Keratinocyte (primary cell): ENCODE data around the gene DSCAML1. TPM values are rescaled to one million over a fixed set of nuclear protein-coding genes. Genes with fewer than 3 reads are reported as not detected.

Experiments
- DNase-seq: peaks from one replicate; pipeline ENCODE4 v3.0.0-alpha.2; 2011; ENCODE audit warnings: low read depth, missing footprints, low spot score
- FAIRE-seq: peaks from 2 replicates; lab custom pipeline; 2011; peaks lifted over from hg19 to GRCh38; lab: Jason Lieb, UNC
- H2AFZ ChIP-seq: 2 replicates; pipeline ENCODE4 v1.6.0; 2012; ENCODE audit warnings: low read length, control low read depth, inconsistent platforms; ENCODE audit not compliant: control insufficient read depth
- H3K27ac ChIP-seq: 2 replicates; pipeline ENCODE4 v1.5.1; 2011; ENCODE audit warnings: low read length; ENCODE audit not compliant: control insufficient read depth, insufficient read depth
- H3K27me3 ChIP-seq: 3 replicates; pipeline ENCODE4 v1.6.0; 2011; ENCODE audit warnings: low read length; ENCODE audit not compliant: control insufficient read depth, insufficient read depth; ENCODE audit errors: extremely low read depth
- H3K36me3 ChIP-seq, 2 experiments: 2 replicates in 1 of 2; 3 replicates in 1 of 2; pipeline ENCODE4 v1.5.1; 2011; ENCODE audit warnings: low read length in 2 of 2, mild to moderate bottlenecking in 1 of 2; ENCODE audit not compliant: control insufficient read depth in 2 of 2, insufficient read depth in 2 of 2; ENCODE audit errors: extremely low read depth in 1 of 2
- H3K4me1 ChIP-seq: 3 replicates; pipeline ENCODE4 v1.5.1; 2011; ENCODE audit warnings: low read length; ENCODE audit not compliant: control insufficient read depth, insufficient read depth; ENCODE audit errors: extremely low read depth
- H3K4me2 ChIP-seq: 3 replicates; pipeline ENCODE4 v1.6.0; 2011; ENCODE audit warnings: low read depth, low read length; ENCODE audit not compliant: control insufficient read depth, insufficient read depth; ENCODE audit errors: extremely low read depth
- H3K4me3 ChIP-seq, 3 experiments: fragments of 200-600 bp in 1 of 3; sonication (generic) in 1 of 3; 2 replicates in 2 of 3; 3 replicates in 1 of 3; pipeline ENCODE4 v1.5.1; 2011 to 2016; ENCODE audit warnings: low read length in 3 of 3, mild to moderate bottlenecking in 3 of 3, control low read depth in 2 of 3, inconsistent platforms in 1 of 3, low read depth in 1 of 3, mixed read lengths in 1 of 3, mixed run types in 1 of 3, moderate library complexity in 1 of 3; ENCODE audit not compliant: control insufficient read depth in 2 of 3, insufficient read depth in 2 of 3; ENCODE audit errors: extremely low read depth in 1 of 3
- H3K79me2 ChIP-seq: 2 replicates; pipeline ENCODE4 v1.6.0; 2012; ENCODE audit warnings: low read length; ENCODE audit not compliant: control insufficient read depth, insufficient read depth
- H3K9ac ChIP-seq: 3 replicates; pipeline ENCODE4 v1.6.0; 2011; ENCODE audit warnings: low read length; ENCODE audit not compliant: control insufficient read depth, insufficient read depth; ENCODE audit errors: extremely low read depth
- H3K9me1 ChIP-seq: 3 replicates; pipeline ENCODE4 v1.6.0; 2011; ENCODE audit warnings: low read length; ENCODE audit not compliant: control insufficient read depth, insufficient read depth; ENCODE audit errors: extremely low read depth
- H3K9me3 ChIP-seq: 2 replicates; pipeline ENCODE4 v1.5.1; 2012; ENCODE audit warnings: low read depth, low read length; ENCODE audit not compliant: control insufficient read depth
- H4K20me1 ChIP-seq: 3 replicates; pipeline ENCODE4 v1.6.0; 2011; ENCODE audit warnings: low read length; ENCODE audit not compliant: control insufficient read depth, insufficient read depth; ENCODE audit errors: extremely low read depth
- EZH2 ChIP-seq: IDR thresholded peaks from one replicate; pipeline ENCODE4 v1.6.1; 2012; ENCODE audit warnings: inconsistent platforms, mild to moderate bottlenecking, low read length, moderate library complexity
- dilution Hi-C: fragments of 300-500 bp; cut with MboI; formaldehyde crosslinking; loops from one replicate; pipeline ENCODE4 v1.7.0; 2020; ENCODE audit warnings: low sequenced_read_pairs; ENCODE audit not compliant: extremely low pct_ligation_motif_present
- polyA minus RNA-seq, 3 experiments: library from RNA; depleted of rRNA, polyadenylated mRNA; stranded (reverse); fragments of >200 nt; gene quantifications; 1 replicate in 1 of 3; 2 replicates in 1 of 3; 3 replicates in 1 of 3; pipeline ENCODE4 v1.2.3, GENCODE V29; 2011
- polyA plus RNA-seq, 5 experiments: library from polyadenylated mRNA; depleted of rRNA in 3 of 5; stranded (reverse) in 3 of 5; stranded (forward) in 1 of 5; unstranded in 1 of 5; fragments of >200 nt; gene quantifications; 1 replicate in 1 of 5; 2 replicates in 3 of 5; 3 replicates in 1 of 5; pipeline versions ENCODE4 v1.2.1 to v1.2.3, GENCODE V29; 2011 to 2012; ENCODE audit warnings: missing spikeins in 2 of 5, low read depth in 1 of 5, low replicate concordance in 1 of 5
- TF ChIP-seq, protein P1 (sequence below), 3 experiments: IDR thresholded peaks in 1 of 3; conservative IDR thresholded peaks in 1 of 3; optimal IDR thresholded peaks in 1 of 3; 2 replicates in 2 of 3; 3 replicates in 1 of 3; pipeline versions ENCODE3 to v1.5.1; 2011; ENCODE audit warnings: low read length in 3 of 3, mild to moderate bottlenecking in 3 of 3, moderate library complexity in 2 of 3, control low read depth in 1 of 3, inconsistent platforms in 1 of 3; ENCODE audit not compliant: insufficient read depth in 2 of 3; ENCODE audit errors: extremely low read depth in 1 of 3

Gene DSCAML1, protein sequence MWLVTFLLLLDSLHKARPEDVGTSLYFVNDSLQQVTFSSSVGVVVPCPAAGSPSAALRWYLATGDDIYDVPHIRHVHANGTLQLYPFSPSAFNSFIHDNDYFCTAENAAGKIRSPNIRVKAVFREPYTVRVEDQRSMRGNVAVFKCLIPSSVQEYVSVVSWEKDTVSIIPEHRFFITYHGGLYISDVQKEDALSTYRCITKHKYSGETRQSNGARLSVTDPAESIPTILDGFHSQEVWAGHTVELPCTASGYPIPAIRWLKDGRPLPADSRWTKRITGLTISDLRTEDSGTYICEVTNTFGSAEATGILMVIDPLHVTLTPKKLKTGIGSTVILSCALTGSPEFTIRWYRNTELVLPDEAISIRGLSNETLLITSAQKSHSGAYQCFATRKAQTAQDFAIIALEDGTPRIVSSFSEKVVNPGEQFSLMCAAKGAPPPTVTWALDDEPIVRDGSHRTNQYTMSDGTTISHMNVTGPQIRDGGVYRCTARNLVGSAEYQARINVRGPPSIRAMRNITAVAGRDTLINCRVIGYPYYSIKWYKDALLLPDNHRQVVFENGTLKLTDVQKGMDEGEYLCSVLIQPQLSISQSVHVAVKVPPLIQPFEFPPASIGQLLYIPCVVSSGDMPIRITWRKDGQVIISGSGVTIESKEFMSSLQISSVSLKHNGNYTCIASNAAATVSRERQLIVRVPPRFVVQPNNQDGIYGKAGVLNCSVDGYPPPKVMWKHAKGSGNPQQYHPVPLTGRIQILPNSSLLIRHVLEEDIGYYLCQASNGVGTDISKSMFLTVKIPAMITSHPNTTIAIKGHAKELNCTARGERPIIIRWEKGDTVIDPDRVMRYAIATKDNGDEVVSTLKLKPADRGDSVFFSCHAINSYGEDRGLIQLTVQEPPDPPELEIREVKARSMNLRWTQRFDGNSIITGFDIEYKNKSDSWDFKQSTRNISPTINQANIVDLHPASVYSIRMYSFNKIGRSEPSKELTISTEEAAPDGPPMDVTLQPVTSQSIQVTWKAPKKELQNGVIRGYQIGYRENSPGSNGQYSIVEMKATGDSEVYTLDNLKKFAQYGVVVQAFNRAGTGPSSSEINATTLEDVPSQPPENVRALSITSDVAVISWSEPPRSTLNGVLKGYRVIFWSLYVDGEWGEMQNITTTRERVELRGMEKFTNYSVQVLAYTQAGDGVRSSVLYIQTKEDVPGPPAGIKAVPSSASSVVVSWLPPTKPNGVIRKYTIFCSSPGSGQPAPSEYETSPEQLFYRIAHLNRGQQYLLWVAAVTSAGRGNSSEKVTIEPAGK (N-terminal part only)
- polyA plus RNA-seq (not detected in 3 replicates), polyA minus RNA-seq (not detected in 3 replicates)
- polyA plus RNA-seq (2011; ENCODE audit: low read depth), result not detected
- not detected in 2 replicates for polyA plus RNA-seq (2011; cell fraction: cytosol; rRNA removed)
- not detected in 2 replicates for polyA plus RNA-seq (2011; cell fraction: nucleus; rRNA removed)
- polyA plus RNA-seq (2012; ENCODE audit: low replicate concordance), result not detected in 2 replicates
- polyA minus RNA-seq (2011; cell fraction: cytosol; rRNA and poly(A)+ RNA removed), result not detected
- polyA minus RNA-seq (2011; cell fraction: nucleus; rRNA and poly(A)+ RNA removed), result not detected in 2 replicates

DNA sequence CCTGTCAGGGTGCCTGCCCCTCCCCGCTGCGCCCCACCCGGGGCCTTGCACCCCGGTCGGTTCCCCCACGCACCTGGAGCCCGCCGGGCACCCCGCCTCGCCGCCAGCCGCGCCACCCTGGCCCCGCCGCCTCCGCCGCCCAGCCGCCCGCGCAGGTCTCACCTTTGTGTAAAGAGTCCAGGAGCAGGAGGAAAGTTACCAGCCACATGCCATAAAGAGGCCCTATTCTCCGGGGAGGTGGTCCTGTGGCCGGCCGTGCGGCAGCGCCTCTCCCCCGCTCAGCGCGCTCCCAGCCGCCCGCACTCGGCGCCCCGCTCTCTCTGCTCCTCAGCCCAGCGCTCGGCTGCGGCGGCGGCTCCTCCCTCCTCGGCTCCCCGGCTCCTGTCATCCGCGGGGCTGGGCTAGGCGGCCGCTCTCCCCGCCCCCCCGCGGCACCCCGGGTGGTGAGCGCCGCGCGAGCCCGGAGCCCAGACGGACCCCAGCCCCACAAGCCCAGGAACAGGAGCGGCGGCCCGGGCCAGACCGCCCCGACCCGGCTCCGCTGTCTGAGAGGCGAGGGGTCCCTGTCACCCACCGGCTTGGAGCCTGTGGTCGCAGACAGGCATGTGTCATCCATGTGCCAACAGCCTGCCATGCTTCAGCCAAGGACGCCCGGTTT, at the start of gene DSCAML1:
TSS of gene DSCAML1 (minus strand) at position 345 of the 658 bp plus-strand sequence. CDS start at position 208, 137 bp downstream.
- Histone ChIP-seq H3K4me3 (peak within 1 kb of the TSS in 2 of 3 experiments; percentile 22), H3K4me2 (peak within 1 kb of the TSS; percentile 41), H3K36me3 (no peaks in the 10 kb centered on the region), H3K27me3 (peaks cover 74% of the 10 kb centered on the region), H2AFZ (no peak within 1 kb of the TSS), H4K20me1 (no peaks in the 10 kb centered on the region), H3K9ac (no peak within 1 kb of the TSS), H3K9me1 (no peaks in the 10 kb centered on the region), H3K4me1 (peaks cover 6% of the 10 kb centered on the region), H3K79me2 (no peaks in the 10 kb centered on the region), H3K27ac (no peak within 1 kb of the TSS), H3K9me3 (no peaks in the 10 kb centered on the region)
- dilution Hi-C loops, result no loop called here
- no peak for DNase-seq
- TF ChIP-seq, protein P1, sequence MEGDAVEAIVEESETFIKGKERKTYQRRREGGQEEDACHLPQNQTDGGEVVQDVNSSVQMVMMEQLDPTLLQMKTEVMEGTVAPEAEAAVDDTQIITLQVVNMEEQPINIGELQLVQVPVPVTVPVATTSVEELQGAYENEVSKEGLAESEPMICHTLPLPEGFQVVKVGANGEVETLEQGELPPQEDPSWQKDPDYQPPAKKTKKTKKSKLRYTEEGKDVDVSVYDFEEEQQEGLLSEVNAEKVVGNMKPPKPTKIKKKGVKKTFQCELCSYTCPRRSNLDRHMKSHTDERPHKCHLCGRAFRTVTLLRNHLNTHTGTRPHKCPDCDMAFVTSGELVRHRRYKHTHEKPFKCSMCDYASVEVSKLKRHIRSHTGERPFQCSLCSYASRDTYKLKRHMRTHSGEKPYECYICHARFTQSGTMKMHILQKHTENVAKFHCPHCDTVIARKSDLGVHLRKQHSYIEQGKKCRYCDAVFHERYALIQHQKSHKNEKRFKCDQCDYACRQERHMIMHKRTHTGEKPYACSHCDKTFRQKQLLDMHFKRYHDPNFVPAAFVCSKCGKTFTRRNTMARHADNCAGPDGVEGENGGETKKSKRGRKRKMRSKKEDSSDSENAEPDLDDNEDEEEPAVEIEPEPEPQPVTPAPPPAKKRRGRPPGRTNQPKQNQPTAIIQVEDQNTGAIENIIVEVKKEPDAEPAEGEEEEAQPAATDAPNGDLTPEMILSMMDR (optimal IDR thresholded peaks at IDR 0.05 in 1 of 3, IDR thresholded peaks at IDR 0.05 in 1 of 3, conservative IDR thresholded peaks at IDR 0.05 in 1 of 3; ENCODE audit: extremely low read depth in 1 of 3, insufficient read depth in 2 of 3, low read length in 3 of 3), result no peak
- TF ChIP-seq EZH2, result peak; percentile 85
- no peak for FAIRE-seq
